GM12875 (cell line): ENCODE data around the gene EDNRA.

Source experiments
- H3K4me3 ChIP-seq: one replicate; pipeline ENCODE4 v1.5.1; 2011; ENCODE audit warnings: low read depth, low read length, control low read depth
- CTCF ChIP-seq: IDR thresholded peaks from 2 replicates; pipeline ENCODE4 v1.5.1; 2011; ENCODE audit warnings: low read depth, mild to moderate bottlenecking, control low read depth, inconsistent platforms, low read length, moderate library complexity, borderline replicate concordance; ENCODE audit not compliant: insufficient read depth

The EDNRA gene

GRCh38 chr4:147591106-147591505, 110.2 kb downstream of the EDNRA start:
- no peak for TF ChIP-seq CTCF
- no peak overlapping the region for H3K4me3 ChIP-seq

- 0 out of 2 replicates have a peak, but pooled peaks have one; percentile 2 for TF ChIP-seq CTCF
- H3K4me3 ChIP-seq: no peak overlapping the region
Observed at GRCh38 chr4:147594107-147594506, 113.2 kb downstream of the EDNRA start.
